GM18861 (cell line): ENCODE results near the gene STK40.

Experiments
- ATAC-seq: cut with Tn5 transposase; IDR thresholded peaks from one replicate; pipeline ENCODE4 v1.9.1; 2021; ENCODE audit not compliant: unreplicated experiment

The STK40 gene

DNA sequence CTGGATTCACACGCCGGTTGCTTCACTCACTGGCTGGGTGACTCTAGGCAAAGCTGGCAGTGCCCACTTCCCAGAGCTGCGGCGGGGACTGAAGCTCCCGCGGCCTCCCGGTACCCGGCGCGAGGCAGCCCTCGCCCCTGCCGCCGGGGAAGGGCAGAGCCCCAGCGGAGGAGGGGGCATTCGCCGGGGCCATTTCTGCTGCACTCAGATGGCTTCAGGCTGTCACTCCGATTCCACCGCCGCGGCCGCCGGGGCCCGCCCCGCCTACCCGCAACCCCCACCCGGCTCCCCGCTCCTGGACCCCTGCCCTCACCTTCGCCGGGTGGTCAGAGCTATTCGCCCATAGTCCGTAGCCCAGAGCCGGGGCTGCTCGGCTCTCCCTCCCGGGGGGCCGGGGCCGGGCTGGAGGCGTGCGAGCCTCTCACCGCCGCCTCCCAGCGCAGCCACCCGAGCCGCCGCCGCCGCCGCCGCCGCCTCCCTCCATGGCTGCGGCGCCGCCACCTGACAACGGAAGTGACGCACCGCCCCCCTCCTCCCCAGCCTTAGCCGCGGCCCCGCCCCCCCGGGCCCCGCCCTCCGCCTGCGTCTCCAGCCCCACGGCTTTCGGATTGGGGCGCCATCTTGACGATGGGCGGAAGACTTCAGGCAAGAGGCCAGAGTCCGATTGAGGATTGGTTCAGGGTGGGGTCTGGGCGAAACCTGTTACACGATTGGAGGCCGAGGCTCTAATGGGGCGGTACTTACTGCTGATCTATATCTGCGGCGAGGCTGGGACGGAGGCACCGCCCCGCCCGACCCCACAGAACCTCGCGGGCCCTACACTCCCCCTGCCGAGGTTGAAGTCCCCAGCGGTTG is at the start of gene STK40:
TSS of gene STK40 (minus strand) at position 515 of the 855 bp plus-strand sequence. CDS start 24,592 bp downstream, outside the sequence.
- peak; percentile 67 for ATAC-seq

DNA sequence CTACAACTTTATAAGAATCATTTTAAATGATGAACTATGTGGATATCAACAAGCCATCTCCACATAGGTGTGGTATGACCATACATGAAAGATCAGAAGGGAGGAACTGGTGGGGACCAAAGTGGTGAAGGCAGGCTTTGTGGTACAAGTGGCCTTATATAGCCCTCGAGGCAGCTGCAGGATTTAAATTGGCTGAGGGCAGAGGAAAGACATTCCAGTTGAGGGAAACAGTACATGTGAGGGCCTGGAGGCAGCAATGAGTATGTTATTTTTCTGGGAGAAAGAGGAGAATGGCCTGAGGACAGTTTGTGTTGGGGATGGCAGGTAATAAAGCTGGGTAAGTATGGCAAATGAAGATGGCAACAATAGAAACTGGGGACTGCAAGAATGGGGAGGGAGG is 47.4 kb upstream of the STK40 start:
- ATAC-seq = no peak

DNA sequence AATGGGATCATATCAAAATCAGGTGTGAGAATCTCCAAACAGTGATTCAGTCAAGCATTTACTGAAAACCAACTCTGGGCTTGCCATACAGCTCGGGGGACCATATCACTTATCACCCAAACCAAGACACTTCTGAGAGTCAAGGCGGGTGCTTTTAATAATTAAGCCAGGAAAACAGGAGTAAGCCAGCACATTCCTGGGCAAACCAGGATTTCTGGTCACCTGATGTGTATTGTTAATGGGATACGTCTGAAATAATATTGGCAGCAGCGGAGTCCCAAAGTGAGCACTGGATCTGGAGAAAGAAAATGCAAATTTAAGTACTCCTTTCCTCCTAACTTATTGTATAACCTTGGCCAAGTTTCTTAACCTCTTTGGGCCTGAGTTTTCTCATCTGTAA is 46.9 kb upstream of the STK40 start:
- ATAC-seq = no peak

DNA sequence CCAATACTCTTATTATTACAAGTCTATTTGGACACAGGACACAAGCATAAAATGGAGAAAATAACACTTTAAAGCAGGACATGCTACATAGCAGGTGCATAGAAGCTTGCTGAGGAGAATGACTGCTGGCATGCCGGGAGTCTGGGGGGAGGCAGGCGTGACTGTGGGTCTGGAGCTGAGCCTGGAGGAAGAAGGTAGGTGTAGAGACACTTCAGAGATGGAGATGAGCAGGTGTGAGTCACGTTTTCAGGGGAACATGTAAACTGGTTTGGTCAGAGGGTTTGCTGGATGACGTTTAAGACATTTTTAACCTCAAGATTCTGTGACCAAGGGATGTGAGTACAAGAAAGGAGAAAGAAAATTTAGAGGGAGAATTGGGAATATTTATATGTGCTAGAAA is 40.1 kb upstream of the STK40 start:
- ATAC-seq = no peak

DNA sequence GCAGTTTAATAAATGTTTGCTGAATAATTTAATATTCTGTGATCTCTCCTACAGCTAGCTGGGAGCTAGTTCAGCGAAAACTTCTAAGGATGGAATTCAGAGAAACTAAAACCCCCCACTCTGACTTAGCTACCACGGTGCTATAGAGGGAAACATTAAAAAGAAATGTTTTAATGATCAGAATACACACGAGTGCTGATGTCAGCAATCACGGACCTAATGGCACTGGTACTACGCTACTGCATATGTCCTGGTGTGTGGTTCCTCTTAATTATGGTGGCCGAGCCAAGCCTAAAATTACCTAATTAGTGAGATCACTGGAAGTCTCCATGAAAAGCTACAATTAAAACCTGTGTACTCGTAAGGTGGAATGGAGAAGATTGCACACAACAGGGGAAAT is 35.9 kb upstream of the STK40 start:
- ATAC-seq = no peak

DNA sequence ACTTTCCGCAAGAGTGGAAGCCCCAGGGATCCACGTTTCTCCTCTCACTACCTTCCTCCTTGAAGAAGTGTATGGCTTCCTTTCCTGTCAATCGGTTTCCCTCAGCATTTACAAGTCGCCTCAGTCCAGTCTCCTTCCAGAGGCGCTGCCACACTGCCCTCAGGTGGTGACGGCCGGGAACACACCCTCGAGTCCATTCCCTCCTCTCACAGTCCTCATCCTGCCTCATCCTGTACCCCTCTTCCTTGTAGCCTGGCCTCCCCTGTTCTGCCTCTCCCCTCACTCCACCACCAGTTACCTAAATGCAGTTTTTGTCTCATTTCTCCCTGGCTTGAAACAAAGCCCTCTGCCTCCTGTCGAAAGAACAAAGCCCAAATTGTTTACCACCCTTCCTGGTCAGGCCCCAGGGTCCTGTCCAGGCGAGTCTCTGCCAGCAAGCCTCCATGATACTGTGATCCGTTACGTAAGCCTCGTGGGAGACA is 35.2 kb upstream of the STK40 start:
- ATAC-seq = no peak

GRCh38 chr1:36420409-36420808 is 34.7 kb upstream of the STK40 start:
- ATAC-seq = no peak

- ATAC-seq = no peak
Measured at GRCh38 chr1:36419569-36419968, 33.8 kb upstream of the STK40 start.

DNA sequence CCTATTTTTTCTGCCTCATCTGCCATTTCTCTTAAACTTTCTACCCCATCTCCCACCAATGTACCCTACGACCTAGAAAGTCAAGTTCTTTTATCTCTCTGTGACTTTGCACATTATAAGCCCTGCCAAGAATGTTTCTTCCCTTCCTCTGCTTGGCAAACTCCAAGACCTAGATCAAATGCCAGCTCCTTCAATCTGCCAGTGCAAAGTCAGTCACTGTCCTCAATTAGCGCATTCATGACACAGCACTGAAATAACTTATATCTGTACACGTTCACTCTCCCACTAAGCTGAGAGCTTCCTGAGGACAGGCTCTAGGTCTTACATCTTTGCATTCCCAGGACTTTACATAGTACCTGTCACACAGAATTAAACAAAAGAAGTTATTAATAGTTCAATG is 33.4 kb upstream of the STK40 start:
- no peak for ATAC-seq

DNA sequence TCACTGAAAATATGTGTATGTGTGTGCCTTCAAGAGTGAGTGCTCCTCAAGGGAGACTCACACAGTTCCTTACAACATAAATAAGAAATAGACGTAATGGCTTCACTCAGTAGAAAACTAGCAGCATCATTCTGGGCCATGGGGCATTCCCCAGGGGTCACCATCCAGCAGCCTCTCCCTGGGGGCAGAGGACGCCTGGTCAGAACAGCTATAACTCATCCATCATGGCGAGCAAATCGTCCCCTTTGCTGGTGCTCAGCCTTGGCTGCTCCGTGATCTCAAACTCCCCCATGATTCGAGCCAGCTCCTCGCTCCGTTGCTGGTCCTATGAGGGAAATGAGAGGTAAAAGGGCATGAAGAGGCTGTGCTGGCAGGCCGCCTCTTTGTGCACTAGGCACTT is 32.2 kb upstream of the STK40 start:
- ATAC-seq = no peak

DNA sequence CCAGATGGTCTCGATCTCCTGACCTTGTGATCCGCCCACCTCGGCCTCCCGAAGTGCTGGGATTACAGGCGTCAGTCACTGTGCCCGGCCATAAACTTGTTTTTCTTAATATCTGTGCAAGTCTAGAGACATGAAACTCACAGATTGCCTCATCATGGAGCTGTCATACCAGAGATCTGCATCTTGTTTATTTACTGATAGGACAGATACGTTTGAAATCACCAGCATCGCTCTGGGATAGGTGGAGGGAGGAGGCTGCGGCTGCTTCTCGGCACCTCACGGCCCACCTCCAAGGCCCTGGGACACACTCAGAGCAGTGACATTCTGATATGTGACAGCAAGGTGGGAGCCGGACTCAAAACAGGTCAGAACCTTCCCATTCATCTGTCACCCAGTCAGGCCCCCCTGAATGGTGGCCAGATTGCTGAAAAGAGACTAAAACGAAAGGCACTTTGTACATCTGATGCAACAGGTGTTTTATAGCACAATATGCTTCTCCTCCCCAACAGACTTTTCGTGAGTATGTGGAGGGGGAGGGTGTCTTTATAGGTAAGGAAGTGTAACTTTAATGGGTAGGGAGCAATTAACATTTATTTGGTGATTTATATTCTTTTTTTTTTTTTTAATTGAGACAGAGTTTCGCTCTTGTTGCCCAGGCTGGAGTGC is 30.1 kb upstream of the STK40 start:
- no peak for ATAC-seq

- no peak for ATAC-seq
Measured at GRCh38 chr1:36414384-36414783, 28.7 kb upstream of the STK40 start.

DNA sequence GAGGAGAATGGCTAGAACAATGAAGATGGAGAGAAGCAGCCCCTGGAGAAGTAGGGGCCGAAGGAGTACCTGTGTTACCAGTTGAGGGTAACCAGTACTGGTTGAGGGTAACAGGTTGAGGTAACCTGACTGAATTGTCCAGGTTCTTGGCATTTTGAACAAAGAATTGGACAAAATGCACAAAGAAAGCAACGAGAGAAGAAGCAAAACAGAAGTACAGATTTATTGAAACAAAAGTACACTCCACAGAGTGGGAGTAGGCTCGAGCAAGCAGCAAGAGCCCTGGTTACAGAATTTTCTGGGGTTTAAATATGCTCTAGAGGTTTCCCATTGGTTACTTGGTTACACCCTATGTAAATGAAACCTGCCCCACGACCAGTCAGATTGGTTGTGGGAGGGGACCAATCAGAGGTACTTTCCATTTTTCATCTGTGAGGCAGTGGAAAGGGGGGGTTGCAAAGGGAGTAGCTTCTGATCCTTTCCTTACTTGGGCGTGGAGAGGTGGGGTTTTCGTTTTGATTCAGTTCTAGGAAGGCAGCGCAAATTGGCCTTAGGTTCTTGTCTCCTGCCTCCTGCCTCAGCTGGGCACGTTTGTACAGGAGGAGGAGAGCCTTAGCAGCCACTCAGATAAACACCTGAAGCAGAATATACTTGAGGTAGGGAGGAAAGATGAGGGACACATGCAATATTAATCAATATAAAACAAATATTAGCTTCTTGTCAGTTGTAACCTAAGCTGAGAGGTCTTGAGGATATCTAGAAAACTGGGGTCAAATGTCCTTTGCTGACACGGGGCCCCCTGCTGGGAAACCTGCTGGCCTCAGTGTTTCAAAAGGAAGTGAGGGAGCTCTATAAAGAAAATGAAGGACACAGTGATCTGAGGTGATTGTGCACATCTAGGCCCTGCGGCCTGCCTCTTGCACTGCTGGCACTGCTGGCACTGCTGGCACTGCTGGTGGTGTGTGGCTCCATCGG is 26.2 kb upstream of the STK40 start:
- ATAC-seq = no peak

- ATAC-seq = no peak
Measured at GRCh38 chr1:36408479-36408878, 22.8 kb upstream of the STK40 start.

GRCh38 chr1:36406440-36406839 is 20.7 kb upstream of the STK40 start:
- ATAC-seq = no peak

- no peak for ATAC-seq
Measured at GRCh38 chr1:36402504-36402890, 16.8 kb upstream of the STK40 start.

DNA sequence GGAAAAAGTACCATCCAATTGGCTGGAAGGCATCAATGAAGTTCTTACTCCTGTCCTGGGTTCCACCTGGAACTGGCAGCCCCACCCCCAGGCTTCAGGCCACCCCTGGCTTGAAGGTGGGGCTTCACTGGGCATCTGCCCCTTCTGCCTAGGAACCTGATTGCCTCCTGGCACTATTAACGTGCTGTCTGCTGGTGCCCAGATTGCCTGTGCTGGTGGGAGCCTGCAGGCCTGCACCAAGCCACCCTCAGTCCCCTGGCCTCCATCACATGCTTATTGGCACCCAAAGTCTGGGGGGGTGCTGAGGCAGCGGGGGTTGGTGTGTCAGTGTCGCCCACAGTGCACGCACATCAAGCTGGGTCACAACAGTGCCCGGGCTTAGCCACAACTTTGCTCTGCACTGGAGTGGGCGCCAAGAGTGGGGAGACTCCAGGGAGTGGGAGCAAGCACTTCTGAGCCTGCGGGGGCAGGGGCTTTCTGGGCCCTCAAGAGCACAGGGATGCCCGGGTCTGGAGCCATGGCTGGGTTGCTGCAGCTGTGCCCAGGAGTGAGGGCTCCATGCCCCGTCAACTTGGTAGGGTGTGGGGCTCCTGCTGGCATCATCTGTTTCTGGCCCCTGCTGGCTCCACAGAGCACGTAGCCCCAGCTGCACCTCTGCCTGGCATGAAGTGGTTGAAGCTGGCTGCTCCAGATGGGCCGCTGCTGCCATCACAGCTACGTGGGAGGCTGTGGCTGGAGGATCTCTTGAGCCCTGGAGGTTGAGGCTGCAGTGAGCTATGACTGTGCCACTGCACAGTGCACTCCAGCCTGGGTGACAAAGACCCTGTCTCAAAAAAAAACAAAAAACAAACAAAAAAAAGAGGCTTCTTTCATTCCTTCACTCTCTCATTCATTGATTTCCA is 16.1 kb upstream of the STK40 start:
- no peak for ATAC-seq

DNA sequence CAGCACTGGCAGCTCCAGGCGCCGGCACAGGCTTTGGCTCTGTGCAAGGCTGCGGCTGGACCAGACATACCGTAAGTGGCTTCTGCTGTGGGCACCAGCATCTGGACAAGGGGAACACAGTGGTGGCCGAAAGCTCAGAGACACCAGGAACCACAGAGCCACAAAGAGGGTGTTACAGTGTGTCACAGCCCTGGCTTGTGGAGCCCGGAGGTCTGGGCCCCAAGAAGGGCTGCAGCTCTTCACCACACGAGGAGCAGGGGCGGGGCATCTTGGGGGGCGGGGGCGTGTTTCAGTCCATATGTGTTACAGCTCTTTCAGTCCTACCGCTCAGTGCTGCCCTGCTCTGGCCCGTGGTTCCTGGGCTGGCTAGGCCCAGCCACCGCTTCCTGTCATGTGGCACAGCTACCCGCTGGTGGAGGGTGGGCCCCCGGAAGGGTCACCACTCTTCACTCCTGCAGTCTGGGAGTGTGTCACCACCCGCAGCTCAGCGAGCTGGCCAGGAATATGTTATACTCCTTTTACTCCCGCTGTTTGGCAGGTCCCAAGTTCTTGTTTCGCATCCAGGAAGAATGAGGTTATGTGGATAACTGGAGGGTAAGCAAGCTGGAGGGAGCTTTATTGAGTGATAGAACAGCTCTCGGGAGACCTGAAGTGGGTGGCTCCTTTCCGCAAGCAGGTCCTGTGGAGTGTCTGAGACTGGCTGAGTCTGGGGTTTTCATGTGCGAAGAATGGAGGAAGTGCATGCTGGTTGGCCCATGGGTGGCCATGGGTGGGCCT is 15.3 kb upstream of the STK40 start:
- no peak for ATAC-seq

DNA sequence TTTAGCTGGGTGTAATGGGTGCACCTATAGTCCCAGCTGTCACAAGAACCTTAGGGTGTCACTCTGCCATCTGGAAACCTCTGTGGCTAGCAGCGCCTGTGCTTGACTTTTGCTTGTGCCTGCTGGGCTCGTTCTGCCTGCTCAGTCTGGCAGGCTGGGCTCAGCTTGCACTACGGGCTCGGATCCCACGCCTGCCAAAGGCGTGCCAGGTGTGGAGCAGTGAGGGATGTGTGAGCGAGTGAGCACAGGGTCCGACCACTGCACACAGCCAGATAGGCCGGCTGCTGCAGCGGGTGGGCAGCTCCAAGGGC is 14.7 kb upstream of the STK40 start:
- no peak for ATAC-seq
